ENCODE measurements around the gene RALGAPA2.

The RALGAPA2 gene

DNA sequence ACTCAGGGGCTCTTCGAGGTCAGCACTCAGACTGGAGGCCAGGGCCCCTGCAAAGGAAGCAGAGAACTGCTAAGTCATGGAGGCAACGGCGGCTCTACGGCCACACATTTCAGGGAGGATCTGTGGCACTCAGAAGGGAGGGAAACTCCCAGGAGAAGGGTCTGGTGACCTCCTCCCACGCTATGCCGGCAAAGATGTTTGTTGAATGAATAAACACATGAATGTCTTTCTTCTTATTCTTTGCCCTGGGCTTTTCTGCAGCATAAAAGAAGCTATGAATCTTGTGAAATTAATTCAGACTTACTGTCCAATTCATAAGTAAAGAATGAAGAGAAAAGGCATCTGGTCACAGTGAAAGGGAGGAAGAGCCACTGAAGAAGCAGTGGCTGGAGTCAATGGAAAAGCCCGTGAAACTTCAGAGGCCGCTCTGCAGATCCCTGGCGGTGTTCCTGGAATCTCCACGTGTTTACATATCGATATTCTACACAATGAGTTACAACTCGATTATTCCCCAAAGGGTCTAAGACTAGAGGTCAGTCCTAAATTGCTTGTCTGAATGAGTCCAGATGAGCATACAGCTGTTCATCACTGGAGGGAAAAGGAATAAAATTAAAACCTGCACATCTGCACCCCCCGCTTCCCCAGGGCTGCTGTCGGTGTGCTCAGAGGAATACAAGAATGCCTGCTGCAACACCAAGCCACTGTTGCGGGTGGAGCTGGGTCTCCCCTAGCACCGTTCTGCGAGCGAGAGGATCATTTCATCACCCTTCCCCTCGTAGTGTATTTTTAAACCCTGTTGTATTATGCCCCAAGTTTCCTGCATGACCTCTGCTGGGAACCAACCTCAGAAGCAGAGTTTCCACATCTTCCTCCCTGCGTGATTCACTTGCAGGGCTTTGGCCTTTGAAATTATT lies 319.0 kb downstream of the RALGAPA2 start:
- TF ChIP-seq, protein P1, sequence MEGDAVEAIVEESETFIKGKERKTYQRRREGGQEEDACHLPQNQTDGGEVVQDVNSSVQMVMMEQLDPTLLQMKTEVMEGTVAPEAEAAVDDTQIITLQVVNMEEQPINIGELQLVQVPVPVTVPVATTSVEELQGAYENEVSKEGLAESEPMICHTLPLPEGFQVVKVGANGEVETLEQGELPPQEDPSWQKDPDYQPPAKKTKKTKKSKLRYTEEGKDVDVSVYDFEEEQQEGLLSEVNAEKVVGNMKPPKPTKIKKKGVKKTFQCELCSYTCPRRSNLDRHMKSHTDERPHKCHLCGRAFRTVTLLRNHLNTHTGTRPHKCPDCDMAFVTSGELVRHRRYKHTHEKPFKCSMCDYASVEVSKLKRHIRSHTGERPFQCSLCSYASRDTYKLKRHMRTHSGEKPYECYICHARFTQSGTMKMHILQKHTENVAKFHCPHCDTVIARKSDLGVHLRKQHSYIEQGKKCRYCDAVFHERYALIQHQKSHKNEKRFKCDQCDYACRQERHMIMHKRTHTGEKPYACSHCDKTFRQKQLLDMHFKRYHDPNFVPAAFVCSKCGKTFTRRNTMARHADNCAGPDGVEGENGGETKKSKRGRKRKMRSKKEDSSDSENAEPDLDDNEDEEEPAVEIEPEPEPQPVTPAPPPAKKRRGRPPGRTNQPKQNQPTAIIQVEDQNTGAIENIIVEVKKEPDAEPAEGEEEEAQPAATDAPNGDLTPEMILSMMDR (IDR thresholded peaks at IDR 0.05; ENCODE audit: low read depth, low read length): no peak
- H3K4me3 ChIP-seq (ENCODE audit: low read depth, low read length): no peak overlapping the region
- in situ Hi-C loops (cut with HindIII; ENCODE audit: low sequenced_read_pairs): no loop called here
- no peak for DNase-seq (ENCODE audit: low read depth, low spot score)

DNA sequence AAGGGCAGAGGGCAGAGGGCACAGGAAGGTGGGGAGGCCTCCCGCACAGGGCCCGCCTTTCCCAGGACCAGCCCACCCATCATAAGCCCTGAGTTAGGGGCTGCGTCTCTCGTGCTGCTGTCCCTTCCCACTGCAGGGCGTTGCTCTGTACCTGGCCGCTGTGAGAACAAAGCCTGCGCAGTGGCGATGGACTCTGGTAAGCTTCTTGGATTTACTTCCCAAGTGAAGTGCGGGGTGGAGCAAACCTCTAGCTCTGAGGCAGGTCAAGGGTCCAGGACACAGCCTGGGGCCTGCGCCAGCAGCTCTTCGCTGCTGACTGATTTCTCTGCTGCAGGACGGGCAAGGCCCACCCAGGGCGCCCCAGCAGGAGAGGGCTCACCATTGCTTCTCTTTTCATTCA lies 320.7 kb downstream of the RALGAPA2 start:
- in situ Hi-C loops (cut with HindIII; ENCODE audit: low sequenced_read_pairs): no loop called here

DNA sequence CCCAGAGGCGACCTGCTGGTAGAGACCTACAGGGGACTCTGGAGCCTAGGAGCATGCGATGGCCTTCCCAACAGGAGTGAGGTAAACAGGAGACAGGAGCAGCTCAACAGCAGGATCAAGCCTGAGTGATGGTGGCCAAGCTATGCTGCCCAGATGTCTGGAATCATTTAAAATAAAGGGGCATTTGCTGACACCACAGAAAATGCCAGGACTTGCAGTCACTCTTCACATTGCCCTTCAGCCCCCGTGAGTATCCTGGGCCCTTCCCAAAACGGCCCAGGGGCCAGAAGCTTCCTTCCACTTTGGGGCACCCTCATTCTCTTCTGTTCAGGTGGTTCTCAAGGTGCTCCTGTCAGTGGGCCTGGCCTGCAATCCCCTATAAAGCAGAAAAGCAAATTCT lies 321.3 kb downstream of the RALGAPA2 start:
- TF ChIP-seq, protein P1 (IDR thresholded peaks at IDR 0.05; ENCODE audit: low read depth, low read length): no peak
- in situ Hi-C loops (cut with HindIII; ENCODE audit: low sequenced_read_pairs): no loop called here
- DNase-seq (ENCODE audit: low read depth, low spot score): no peak

More for the DNA sequence above, 320.7 kb downstream of the RALGAPA2 start:
- H3K4me3 ChIP-seq (ENCODE audit: low read depth, low read length): no peak overlapping the region
- TF ChIP-seq, protein P1 (IDR thresholded peaks at IDR 0.05; ENCODE audit: low read depth, low read length): no peak
- DNase-seq (ENCODE audit: low read depth, low spot score): no peak

DNA sequence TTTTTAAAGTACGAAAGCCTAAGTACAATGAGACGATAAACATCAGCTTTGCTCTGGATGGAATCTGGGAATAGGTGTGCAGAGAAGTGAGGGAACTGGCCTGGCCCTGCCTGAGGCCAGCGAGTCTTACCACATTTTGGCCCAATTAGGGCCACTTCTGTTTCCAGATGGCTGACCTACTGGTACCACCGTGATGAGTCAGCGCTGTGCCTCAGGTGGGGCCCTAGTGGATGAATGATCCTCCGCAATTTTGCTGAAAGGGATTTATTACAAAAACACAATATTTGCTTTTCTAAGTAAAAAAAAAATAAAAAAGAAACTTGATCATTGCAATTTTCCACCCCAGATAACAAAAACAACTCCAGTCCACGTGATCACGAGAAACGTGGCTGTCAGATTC lies 322.1 kb downstream of the RALGAPA2 start:
- no peak overlapping the region for H3K4me3 ChIP-seq (ENCODE audit: low read depth, low read length)
- TF ChIP-seq, protein P1 (IDR thresholded peaks at IDR 0.05; ENCODE audit: low read depth, low read length): no peak
- no peak for DNase-seq (ENCODE audit: low read depth, low spot score)
- in situ Hi-C loops (cut with HindIII; ENCODE audit: low sequenced_read_pairs): no loop called here

More for the DNA sequence above, 321.3 kb downstream of the RALGAPA2 start:
- no peak overlapping the region for H3K4me3 ChIP-seq (ENCODE audit: low read depth, low read length)

DNA sequence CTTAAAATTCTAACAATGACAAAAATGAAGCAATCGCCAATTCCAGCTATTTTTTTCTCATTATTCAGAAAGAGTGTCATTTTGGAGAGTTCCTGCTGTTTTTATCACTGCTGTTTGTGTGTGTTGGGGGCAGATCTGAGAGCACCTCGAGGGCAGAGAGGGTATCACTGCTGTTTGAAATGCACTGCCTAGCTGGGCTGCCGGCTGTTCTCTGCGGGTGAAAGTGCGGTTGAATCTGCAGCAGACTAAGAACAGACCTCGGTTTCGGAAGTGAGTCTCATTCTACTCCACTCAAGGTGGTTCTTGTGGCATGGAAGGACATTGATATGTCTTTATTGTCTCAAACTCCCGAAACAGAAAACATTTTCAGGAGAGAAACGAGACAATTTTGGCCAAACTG lies 326.3 kb downstream of the RALGAPA2 start:
- in situ Hi-C loops (cut with HindIII; ENCODE audit: low sequenced_read_pairs): no loop called here
- no peak overlapping the region for H3K4me3 ChIP-seq (ENCODE audit: low read depth, low read length)
- DNase-seq (ENCODE audit: low read depth, low spot score): no peak
- TF ChIP-seq, protein P1 (IDR thresholded peaks at IDR 0.05; ENCODE audit: low read depth, low read length): no peak

DNA sequence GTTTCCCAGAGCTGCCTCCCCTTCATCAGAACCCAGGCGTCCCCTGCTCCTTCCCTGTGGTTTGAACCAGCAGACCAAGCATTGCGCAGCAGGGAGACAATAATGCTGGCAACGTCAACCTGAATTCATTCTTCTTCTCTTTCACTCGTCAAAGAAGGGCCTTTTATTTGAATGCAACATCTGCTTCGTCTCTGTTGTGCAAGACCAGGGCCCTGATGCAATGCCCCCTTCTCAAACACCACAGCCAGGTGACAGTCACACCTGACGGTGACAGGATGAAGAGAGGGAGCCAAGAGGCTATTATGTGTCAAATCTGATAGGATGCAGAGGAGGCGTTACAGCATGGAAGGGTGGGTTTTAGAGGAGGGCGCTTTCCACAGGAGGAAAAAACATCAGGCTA lies 336.6 kb downstream of the RALGAPA2 start:
- H3K4me3 ChIP-seq (ENCODE audit: low read depth, low read length): no peak overlapping the region
- TF ChIP-seq, protein P1 (IDR thresholded peaks at IDR 0.05; ENCODE audit: low read depth, low read length): no peak
- in situ Hi-C loops (cut with HindIII; ENCODE audit: low sequenced_read_pairs): no loop called here
- DNase-seq (ENCODE audit: low read depth, low spot score): no peak

Data from astrocyte of the spinal cord (primary cell).